H1 (cell line): ENCODE data around the gene S1PR3. TPM values are rescaled to one million over a fixed set of nuclear protein-coding genes. Genes with fewer than 3 reads are reported as not detected.

Source experiments
- CTCF ChIA-PET: fragments of 300-600 bp; sonication (Branson Sonifier 250); formaldehyde crosslinking; loops from one replicate; lab custom pipeline; 2021; ENCODE audit not compliant: partially characterized antibody; lab: Charles Lee
- POLR2A ChIA-PET: fragments of 300-600 bp; sonication (Branson Sonifier 250); formaldehyde crosslinking; loops from one replicate; lab custom pipeline; 2021; ENCODE audit warnings: inconsistent platforms; ENCODE audit not compliant: partially characterized antibody; lab: Charles Lee
- DNase-seq, 2 experiments: peaks; one replicate each; pipeline versions ENCODE4 v3.0.0 to v3.0.0-alpha.2; 2010 to 2022; ENCODE audit warnings: low spot score in 2 of 2, low read depth in 1 of 2, mixed read lengths in 1 of 2
- FAIRE-seq: peaks from 2 replicates; lab custom pipeline; 2011; peaks lifted over from hg19 to GRCh38; lab: Jason Lieb, UNC
- H2AFZ ChIP-seq: 2 replicates; pipeline ENCODE4 v1.8.1; 2012; ENCODE audit warnings: low read length, inconsistent platforms
- H2AK5ac ChIP-seq: 2 replicates; pipeline ENCODE4 v1.6.1; 2013; ENCODE audit warnings: low read depth, low read length
- H2BK120ac ChIP-seq: replicated peaks from 2 replicates; pipeline ENCODE3; 2013; ENCODE audit warnings: low read depth, low read length, inconsistent platforms
- H2BK12ac ChIP-seq: 2 replicates; pipeline ENCODE4 v1.6.1; 2013; ENCODE audit warnings: low read depth, low read length
- H2BK15ac ChIP-seq: 2 replicates; pipeline ENCODE4 v1.6.1; 2013; ENCODE audit warnings: low read length
- H2BK20ac ChIP-seq: 2 replicates; pipeline ENCODE4 v1.6.1; 2013; ENCODE audit warnings: low read length
- H2BK5ac ChIP-seq: 2 replicates; pipeline ENCODE4 v1.6.1; 2013; ENCODE audit warnings: low read depth, low read length
- H3K14ac ChIP-seq: 2 replicates; pipeline ENCODE4 v1.6.1; 2013; ENCODE audit warnings: inconsistent platforms; ENCODE audit not compliant: insufficient read length
- H3K18ac ChIP-seq: 2 replicates; pipeline ENCODE4 v1.6.1; 2013; ENCODE audit warnings: low read length; ENCODE audit errors: extremely low read depth
- H3K23ac ChIP-seq: 2 replicates; pipeline ENCODE4 v1.6.1; 2013; ENCODE audit warnings: inconsistent platforms; ENCODE audit not compliant: insufficient read length
- H3K23me2 ChIP-seq: 2 replicates; pipeline ENCODE4 v1.6.1; 2013; ENCODE audit warnings: low read depth, low read length
- H3K27ac ChIP-seq: 2 replicates; pipeline ENCODE4 v1.6.1; 2011; ENCODE audit warnings: low read depth, low read length, inconsistent platforms
- H3K27me3 ChIP-seq, 4 experiments: replicated peaks in 1 of 4; 1 replicate in 1 of 4; 2 replicates in 3 of 4; pipeline versions ENCODE4 v1.6.1 to v1.8.1; 2011 to 2013; ENCODE audit warnings: low read length in 3 of 4, mild to moderate bottlenecking in 3 of 4, inconsistent platforms in 2 of 4, mixed read lengths in 2 of 4, moderate library complexity in 1 of 4; ENCODE audit not compliant: control insufficient read depth in 3 of 4, insufficient read depth in 3 of 4; ENCODE audit errors: extremely low read depth in 1 of 4
- H3K36me3 ChIP-seq, 4 experiments: 2 replicates each; pipeline versions ENCODE4 v1.6.1 to v1.8.1; 2011 to 2013; ENCODE audit warnings: mild to moderate bottlenecking in 4 of 4, low read length in 3 of 4, moderate library complexity in 2 of 4, control low read depth in 1 of 4, inconsistent platforms in 1 of 4; ENCODE audit not compliant: insufficient read depth in 4 of 4, control insufficient read depth in 2 of 4
- H3K4ac ChIP-seq: replicated peaks from 2 replicates; pipeline ENCODE3; 2013; ENCODE audit warnings: low read length, low read depth, mixed read lengths, inconsistent platforms; ENCODE audit not compliant: insufficient read length
- H3K4me1 ChIP-seq, 4 experiments: replicated peaks in 1 of 4; 1 replicate in 1 of 4; 2 replicates in 3 of 4; pipeline versions ENCODE4 v1.6.1 to v1.8.1; 2011 to 2013; ENCODE audit warnings: low read length in 3 of 4, inconsistent platforms in 2 of 4, mixed read lengths in 1 of 4; ENCODE audit not compliant: insufficient read depth in 4 of 4, control insufficient read depth in 3 of 4
- H3K4me2 ChIP-seq, 2 experiments: 2 replicates each; pipeline versions ENCODE4 v1.6.1 to v1.8.1; 2011 to 2013; ENCODE audit warnings: low read depth in 2 of 2, low read length in 2 of 2, control low read depth in 1 of 2, inconsistent platforms in 1 of 2, mild to moderate bottlenecking in 1 of 2; ENCODE audit not compliant: insufficient read depth in 1 of 2
- H3K4me3 ChIP-seq, 4 experiments: fragments of 200-600, 300-600 bp in 1 of 4; sonication (generic), shearing (Covaris generic), sonication (Bioruptor Twin) in 1 of 4; 2 replicates each; pipeline versions ENCODE4 v1.5.1 to v1.8.1; 2011 to 2016; ENCODE audit warnings: low read length in 4 of 4, low read depth in 3 of 4, control low read depth in 2 of 4, inconsistent platforms in 2 of 4, mild to moderate bottlenecking in 2 of 4, mixed read lengths in 1 of 4, moderate library complexity in 1 of 4; ENCODE audit not compliant: insufficient read depth in 2 of 4; ENCODE audit errors: extremely low read depth in 1 of 4
- H3K56ac ChIP-seq: replicated peaks from 2 replicates; pipeline ENCODE3; 2013; ENCODE audit warnings: low read depth, mild to moderate bottlenecking, mixed read lengths, low read length, inconsistent platforms; ENCODE audit not compliant: insufficient read length
- H3K79me1 ChIP-seq: 2 replicates; pipeline ENCODE4 v1.6.1; 2013; ENCODE audit warnings: low read depth, low read length, control low read depth
- H3K79me2 ChIP-seq, 2 experiments: 2 replicates each; pipeline versions ENCODE4 v1.6.1 to v1.8.1; 2012 to 2013; ENCODE audit warnings: low read length in 2 of 2, mild to moderate bottlenecking in 2 of 2, inconsistent platforms in 1 of 2; ENCODE audit not compliant: insufficient read depth in 2 of 2, control insufficient read depth in 1 of 2
- H3K9ac ChIP-seq, 4 experiments: replicated peaks in 1 of 4; 1 replicate in 1 of 4; 2 replicates in 3 of 4; pipeline versions ENCODE4 v1.6.1 to v1.8.1; 2011 to 2013; ENCODE audit warnings: low read depth in 3 of 4, low read length in 3 of 4, control low read depth in 2 of 4, mild to moderate bottlenecking in 2 of 4, moderate library complexity in 2 of 4, inconsistent platforms in 1 of 4; ENCODE audit errors: extremely low read depth in 1 of 4
- H3K9me3 ChIP-seq, 2 experiments: 2 replicates each; pipeline versions ENCODE4 v1.6.1 to v1.8.1; 2012 to 2013; ENCODE audit warnings: mild to moderate bottlenecking in 2 of 2, moderate library complexity in 2 of 2, control low read depth in 1 of 2, inconsistent platforms in 1 of 2, low read depth in 1 of 2, low read length in 1 of 2, mixed read lengths in 1 of 2; ENCODE audit not compliant: insufficient read depth in 2 of 2
- H4K20me1 ChIP-seq, 2 experiments: replicated peaks in 1 of 2; 2 replicates each; pipeline versions ENCODE3 to v1.8.1; 2011 to 2013; ENCODE audit warnings: inconsistent platforms in 2 of 2, low read length in 2 of 2, mild to moderate bottlenecking in 1 of 2; ENCODE audit not compliant: insufficient read depth in 2 of 2, control insufficient read depth in 1 of 2
- H4K5ac ChIP-seq: 2 replicates; pipeline ENCODE4 v1.6.1; 2013; ENCODE audit warnings: low read length, low read depth, mixed read lengths, inconsistent platforms; ENCODE audit not compliant: insufficient read length
- H4K8ac ChIP-seq: 2 replicates; pipeline ENCODE4 v1.8.0; 2013; ENCODE audit warnings: mild to moderate bottlenecking, moderate library complexity, low read length, inconsistent platforms; ENCODE audit not compliant: insufficient read depth; ENCODE audit errors: extremely low read depth
- H4K91ac ChIP-seq: replicated peaks from 2 replicates; pipeline ENCODE3; 2013; ENCODE audit warnings: low read length, mixed read lengths, inconsistent platforms; ENCODE audit not compliant: insufficient read length
- CBX5 ChIP-seq: fragments of 300-800, 300-1000 bp; sonication (generic); IDR thresholded peaks from 2 replicates; pipeline ENCODE4 v1.7.1; 2016; ENCODE audit warnings: antibody characterized with exemption, low read length, low read depth
- EGR1 ChIP-seq: IDR thresholded peaks from 2 replicates; pipeline ENCODE4 v1.6.1; 2011; ENCODE audit warnings: low read depth, low read length, borderline replicate concordance
- EZH2 ChIP-seq: fragments of 200-600 bp; sonication (generic); IDR thresholded peaks from 2 replicates; pipeline ENCODE4 v1.7.1; 2012; ENCODE audit warnings: low read depth, mild to moderate bottlenecking, moderate library complexity, low read length, inconsistent platforms; ENCODE audit not compliant: severe bottlenecking
- FOSL1 ChIP-seq: IDR thresholded peaks from 2 replicates; pipeline ENCODE4 v1.6.1; 2011; ENCODE audit warnings: mild to moderate bottlenecking, low read depth, low read length, moderate library complexity; ENCODE audit not compliant: insufficient read depth
- GTF2F1 ChIP-seq: IDR thresholded peaks from 2 replicates; pipeline ENCODE4 v1.6.1; 2012; ENCODE audit warnings: low read depth, low read length, improper control_type of control experiment, borderline replicate concordance
- HDAC6 ChIP-seq: IDR thresholded peaks from one replicate; pipeline ENCODE4 v1.7.1; 2012; ENCODE audit warnings: low read depth, mild to moderate bottlenecking, inconsistent platforms, low read length, moderate library complexity
- JUN ChIP-seq: IDR thresholded peaks from 2 replicates; pipeline ENCODE4 v1.6.1; 2011; ENCODE audit warnings: low read depth, mild to moderate bottlenecking, improper control_type of control experiment, low read length
- KDM4A ChIP-seq: IDR thresholded peaks from one replicate; pipeline ENCODE4 v1.7.1; 2012; ENCODE audit warnings: low read depth, mild to moderate bottlenecking, moderate library complexity, low read length, inconsistent platforms; ENCODE audit not compliant: severe bottlenecking
- KDM5A ChIP-seq: fragments of 200-600 bp; IDR thresholded peaks from 2 replicates; pipeline ENCODE4 v1.7.1; 2012; ENCODE audit warnings: mild to moderate bottlenecking, low read length, inconsistent platforms, mixed read lengths
- RBBP5 ChIP-seq: IDR thresholded peaks from 2 replicates; pipeline ENCODE4 v1.7.1; 2012; ENCODE audit warnings: low read depth, mild to moderate bottlenecking, inconsistent platforms, low read length, moderate library complexity, borderline replicate concordance
- SP4 ChIP-seq: IDR thresholded peaks from 2 replicates; pipeline ENCODE4 v1.6.1; 2012; ENCODE audit warnings: low read length, inconsistent platforms
- TAF7 ChIP-seq: optimal IDR thresholded peaks from 2 replicates; pipeline ENCODE3; 2011; ENCODE audit warnings: low read depth, mild to moderate bottlenecking, inconsistent platforms, low read length, moderate library complexity, borderline replicate concordance
- WGBS, 2 experiments: shearing (Covaris generic) in 1 of 2; methylation state at CpG; one replicate each; pipeline versions ENCODE4 v1.1.6 to v1.1.7; 2013 to 2015; ENCODE audit warnings: low lambda C conversion rate in 2 of 2, mixed read lengths in 2 of 2, inconsistent platforms in 1 of 2, low coverage in 1 of 2, missing lambda C conversion rate in 1 of 2; ENCODE audit not compliant: insufficient replicate concordance in 2 of 2, insufficient coverage in 1 of 2, insufficient read length in 1 of 2; ENCODE audit errors: extremely low coverage in 1 of 2, missing lambda C conversion rate in 1 of 2; 5-methylcytosine and 5-hydroxymethylcytosine counted together
- polyA plus RNA-seq, 7 experiments: library from polyadenylated mRNA; depleted of rRNA in 3 of 7; stranded (reverse) in 5 of 7; unstranded in 2 of 7; fragments of >200 nt in 5 of 7; fragments of 200-250 nt in 2 of 7; gene quantifications; 1 replicate in 5 of 7; 2 replicates in 1 of 7; 4 replicates in 1 of 7; pipeline versions ENCODE4 v1.2.1 to v1.2.3, GENCODE V29; 2011 to 2013; ENCODE audit warnings: missing spikeins in 2 of 7, mixed read lengths in 2 of 7
- total RNA-seq: library from RNA; stranded (reverse); fragmentation: NEBNext Ultra II Directional; extraction: Animal tissue kit (Norgen Biotek cat#: 25700); gene quantifications from 2 replicates; pipeline ENCODE4 v1.2.1, GENCODE V29; 2021
- TF ChIP-seq, protein P1 (sequence below): IDR thresholded peaks from 2 replicates; pipeline ENCODE4 v1.6.1; 2012; ENCODE audit warnings: inconsistent platforms

S1PR3 gene
- total and polyA plus RNA-seq, 2 of the 8 experiments (the other 6 are each of a cell fraction or from before 2014, with no cell fraction given) = 3.7 to 6.4 TPM

DNA sequence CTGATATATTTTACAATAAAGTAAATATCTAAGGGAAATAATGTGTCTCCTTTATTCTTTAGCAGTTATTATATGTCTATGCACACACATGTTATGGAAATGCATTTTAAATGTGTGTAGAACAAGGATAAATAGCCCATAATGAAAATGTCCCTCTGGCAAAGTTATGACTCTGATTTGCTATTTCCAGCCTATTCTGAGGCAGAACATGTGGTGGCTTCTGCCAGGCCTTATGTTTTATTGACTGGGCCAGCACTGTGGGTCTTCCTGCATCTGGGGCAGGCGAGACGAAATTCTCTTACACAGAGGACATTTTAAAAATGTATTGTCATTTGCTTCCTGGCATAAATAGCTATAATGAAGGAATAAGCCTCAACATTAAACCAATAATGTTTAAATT, 52.8 kb downstream of the S1PR3 start:
- no peak overlapping the region for H2AFZ ChIP-seq
- H3K4ac ChIP-seq = no peak overlapping the region
- no peak overlapping the region for H2AK5ac ChIP-seq
- H3K56ac ChIP-seq = no peak overlapping the region
- peaks cover 7% of the 10 kb centered on the region; the same call in 1 of the 2 replicates for H3K23me2 ChIP-seq
- H3K9ac ChIP-seq = no peak overlapping the region
- H3K36me3 ChIP-seq = no peaks in the 10 kb centered on the region; a peak in 1 of 8 replicates
- H2BK20ac ChIP-seq = no peak overlapping the region
- H4K8ac ChIP-seq = no peak overlapping the region
- H2BK120ac ChIP-seq = no peak overlapping the region
- no peaks in the 10 kb centered on the region for H3K79me2 ChIP-seq
- ChIA-PET POLR2A (no interaction called here), CTCF (interaction anchor here (0.6 to 1.2 kb wide), 2 partner anchors 11 to 127 kb away, joined by 3 read pairs; no protein-coding TSS in a partner anchor)
- no peaks in the 10 kb centered on the region for H3K9me3 ChIP-seq
- H4K5ac ChIP-seq = no peak overlapping the region
- H2BK12ac ChIP-seq = no peak overlapping the region
- H3K14ac ChIP-seq = no peak overlapping the region
- H3K4me2 ChIP-seq = no peak overlapping the region
- H3K23ac ChIP-seq = no peak overlapping the region
- WGBS, 2 experiments = 88% methylated on average over 2 of the region's 2 CpGs; no CpG with 5 or more reads in 1 of the 2 experiments
- no peak overlapping the region for H3K4me3 ChIP-seq
- FAIRE-seq = no peak
- H3K27me3 ChIP-seq = no peaks in the 10 kb centered on the region
- H4K20me1 ChIP-seq = peaks cover 0 to 8% of the 10 kb centered on the region in 2 experiments
- TF ChIP-seq EGR1 (no peak), KDM5A (no peak), GTF2F1 (no peak), FOSL1 (no peak), SP4 (no peak), HDAC6 (no peak), JUN (no peak), TAF7 (no peak), CBX5 (no peak), RBBP5 (no peak), KDM4A (no peak), EZH2 (no peak)
- TF ChIP-seq, protein P1, sequence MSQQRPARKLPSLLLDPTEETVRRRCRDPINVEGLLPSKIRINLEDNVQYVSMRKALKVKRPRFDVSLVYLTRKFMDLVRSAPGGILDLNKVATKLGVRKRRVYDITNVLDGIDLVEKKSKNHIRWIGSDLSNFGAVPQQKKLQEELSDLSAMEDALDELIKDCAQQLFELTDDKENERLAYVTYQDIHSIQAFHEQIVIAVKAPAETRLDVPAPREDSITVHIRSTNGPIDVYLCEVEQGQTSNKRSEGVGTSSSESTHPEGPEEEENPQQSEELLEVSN = no peak
- no peak overlapping the region for H2BK15ac ChIP-seq
- H2BK5ac ChIP-seq = no peak overlapping the region
- no peak for DNase-seq
- H3K79me1 ChIP-seq = no peaks in the 10 kb centered on the region
- no peak overlapping the region for H3K18ac ChIP-seq
- H3K27ac ChIP-seq = no peak overlapping the region
- no peaks in the 10 kb centered on the region for H3K4me1 ChIP-seq
- no peak overlapping the region for H4K91ac ChIP-seq
